Prostate gland (tissue), 2 donors: Measurements from ENCODE around the gene TMEM44. TPM values are rescaled to one million over a fixed set of nuclear protein-coding genes. Genes with fewer than 3 reads are reported as not detected.

Source experiments
- DNase-seq: peaks from one replicate; pipeline ENCODE4 v3.0.0-alpha.2; 2019; ENCODE audit warnings: low spot score
- H3K27ac ChIP-seq, 2 donors: fragments of 200-600 bp; sonication (generic); 2 replicates each; pipeline ENCODE4 v1.5.1; 2017 to 2019
- H3K27me3 ChIP-seq: fragments of 200-600 bp; sonication (generic); replicated peaks from 2 replicates; pipeline ENCODE4 v1.5.1; 2019; ENCODE audit not compliant: insufficient read depth
- H3K36me3 ChIP-seq, 2 donors: fragments of 200-600 bp; sonication (generic); 1 replicate in 1 of 2; 2 replicates in 1 of 2; pipeline versions ENCODE4 v1.5.1 to v1.8.1; 2017 to 2019
- H3K4me1 ChIP-seq: fragments of 200-600 bp; sonication (generic); replicated peaks from 2 replicates; pipeline ENCODE4 v1.5.1; 2019
- H3K4me3 ChIP-seq, 2 donors: fragments of 200-600 bp; sonication (generic); 2 replicates each; pipeline ENCODE4 v1.5.1; 2017 to 2019
- H3K9me3 ChIP-seq: fragments of 200-600 bp; sonication (generic); 2 replicates; pipeline ENCODE4 v1.5.1; 2017
- CTCF ChIP-seq, 4 experiments: fragments of 200-600 bp in 2 of 4; fragments of 450-650 bp in 2 of 4; sonication (generic) in 2 of 4; IDR thresholded peaks; 1 replicate in 3 of 4; 2 replicates in 1 of 4; pipeline ENCODE4 v1.5.1; 2016 to 2019; ENCODE audit warnings: antibody characterized with exemption in 4 of 4, mild to moderate bottlenecking in 2 of 4, moderate library complexity in 2 of 4
- POLR2A ChIP-seq: fragments of 450-650 bp; IDR thresholded peaks from one replicate; pipeline ENCODE4 v1.6.1; 2016; ENCODE audit warnings: antibody characterized with exemption, mild to moderate bottlenecking
- POLR2AphosphoS5 ChIP-seq: sonication (generic); formaldehyde crosslinking; IDR thresholded peaks from one replicate; pipeline ENCODE4 v1.6.1; 2017; ENCODE audit warnings: antibody characterized with exemption
- WGBS: methylation state at CpG from one replicate; pipeline ENCODE4 v1.1.5; 2018; 5-methylcytosine and 5-hydroxymethylcytosine counted together
- intact Hi-C: fragments of 100-400 bp; cut with DNase I; formaldehyde crosslinking; loops from one replicate; pipeline ENCODE4 v1.14.2; 2022
- total RNA-seq, 2 donors: library from RNA; depleted of rRNA; stranded (reverse); fragments of >200 nt; gene quantifications; one replicate each; pipeline ENCODE4 v1.1.0, GENCODE V29; 2016

TMEM44 gene
- total RNA-seq, 2 donors from 2014 or later: 11.0 to 11.1 TPM

GRCh38 chr3:194570898-194571297 lies 62.3 kb downstream of the TMEM44 start:
- no peak for TF ChIP-seq POLR2AphosphoS5
- TF ChIP-seq POLR2A: no peak
- TF ChIP-seq CTCF (IDR thresholded peaks at IDR 0.05): no peak
- Histone ChIP-seq H3K4me1 (no peaks in the 10 kb centered on the region), H3K4me3 (no peak overlapping the region), H3K9me3 (no peaks in the 10 kb centered on the region), H3K27me3 (no peaks in the 10 kb centered on the region), H3K36me3 (no peaks in the 10 kb centered on the region), H3K27ac (no peak overlapping the region)
- intact Hi-C loops: loop anchor here (5.0 kb wide), 1 partner anchor 99 kb away; no protein-coding TSS in a partner anchor
- WGBS: 89% methylated on average over 8 of the region's 8 CpGs
- no peak for DNase-seq

GRCh38 chr3:194570235-194570634 lies 63.0 kb downstream of the TMEM44 start:
- Histone ChIP-seq H3K9me3 (no peaks in the 10 kb centered on the region), H3K27me3 (no peaks in the 10 kb centered on the region), H3K4me1 (no peaks in the 10 kb centered on the region), H3K36me3 (no peaks in the 10 kb centered on the region), H3K4me3 (no peak overlapping the region), H3K27ac (no peak overlapping the region)
- WGBS: 88% methylated on average over 13 of the region's 13 CpGs
- intact Hi-C loops: loop anchor here (5.0 kb wide), 1 partner anchor 98 kb away; no protein-coding TSS in a partner anchor
- TF ChIP-seq POLR2AphosphoS5 (no peak), POLR2A (no peak), CTCF (IDR thresholded peaks at IDR 0.05) (no peak)
- no peak for DNase-seq

GRCh38 chr3:194569252-194569651 lies 64.0 kb downstream of the TMEM44 start:
- H3K36me3 ChIP-seq: no peaks in the 10 kb centered on the region
- H3K27ac ChIP-seq: no peak overlapping the region
- no peak for DNase-seq
- TF ChIP-seq CTCF (IDR thresholded peaks at IDR 0.05) (no peak), POLR2AphosphoS5 (no peak), POLR2A (no peak)
- intact Hi-C loops: no loop called here
- no peak overlapping the region for H3K4me3 ChIP-seq
- no peaks in the 10 kb centered on the region for H3K9me3 ChIP-seq
- 79% methylated on average over 12 of the region's 12 CpGs for WGBS
- no peaks in the 10 kb centered on the region for H3K27me3 ChIP-seq
- no peaks in the 10 kb centered on the region for H3K4me1 ChIP-seq

- H3K27me3 ChIP-seq: no peaks in the 10 kb centered on the region
- 63% methylated on average over 9 of the region's 9 CpGs for WGBS
- H3K4me3 ChIP-seq: no peak overlapping the region
- H3K27ac ChIP-seq: no peak overlapping the region
- no peak for DNase-seq
- no peaks in the 10 kb centered on the region for H3K36me3 ChIP-seq
- H3K4me1 ChIP-seq: no peaks in the 10 kb centered on the region
- H3K9me3 ChIP-seq: no peaks in the 10 kb centered on the region
- intact Hi-C loops: no loop called here
- TF ChIP-seq POLR2A: no peak
- no peak for TF ChIP-seq POLR2AphosphoS5
- TF ChIP-seq CTCF (IDR thresholded peaks at IDR 0.05): no peak
Observed at GRCh38 chr3:194565597-194566190, 67.5 kb downstream of the TMEM44 start.

- no peaks in the 10 kb centered on the region for H3K27me3 ChIP-seq
- H3K36me3 ChIP-seq: no peaks in the 10 kb centered on the region
- intact Hi-C loops: no loop called here
- WGBS: 93% methylated on average over 2 of the region's 2 CpGs
- DNase-seq: no peak
- no peaks in the 10 kb centered on the region for H3K9me3 ChIP-seq
- TF ChIP-seq CTCF (IDR thresholded peaks at IDR 0.05): no peak
- TF ChIP-seq POLR2AphosphoS5: no peak
- no peak for TF ChIP-seq POLR2A
- H3K4me1 ChIP-seq: no peaks in the 10 kb centered on the region
- H3K27ac ChIP-seq: no peak overlapping the region
- no peak overlapping the region for H3K4me3 ChIP-seq
Observed at GRCh38 chr3:194562986-194563385, 70.2 kb downstream of the TMEM44 start.
